ENCODE results near the gene MPO. TPM values are rescaled to one million over a fixed set of nuclear protein-coding genes. Genes with fewer than 3 reads are reported as not detected.

MPO gene
- total RNA-seq, 4 donors from 2014 or later: 0.10 TPM; not detected in 3

DNA sequence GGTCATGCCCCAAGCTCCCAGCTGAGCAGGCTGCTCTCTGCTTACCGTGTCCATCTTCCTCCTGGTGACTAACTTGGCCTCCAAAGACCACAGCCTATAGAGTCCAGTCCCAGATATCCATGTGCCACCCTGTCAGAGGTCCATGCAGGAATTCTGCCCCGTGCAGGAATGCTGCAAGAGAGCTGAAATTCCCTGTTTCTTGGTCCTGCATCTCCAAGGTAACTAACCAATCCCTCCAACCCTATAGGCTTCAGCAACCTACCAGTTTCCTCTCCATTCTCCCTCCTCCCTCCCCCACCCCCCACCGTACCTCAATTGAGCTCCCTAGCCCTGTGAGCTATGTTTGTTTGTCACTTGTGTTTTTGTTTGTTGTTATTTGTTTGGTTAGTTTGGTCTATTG is 52.1 kb downstream of the MPO start:
- WGBS, 2 donors: 58 to 64% methylated on average over 3 of the region's 3 CpGs
- no peak overlapping the region for H3K4me3 ChIP-seq (ENCODE audit: low read depth, poor library complexity, severe bottlenecking)
- TF ChIP-seq, protein P1, sequence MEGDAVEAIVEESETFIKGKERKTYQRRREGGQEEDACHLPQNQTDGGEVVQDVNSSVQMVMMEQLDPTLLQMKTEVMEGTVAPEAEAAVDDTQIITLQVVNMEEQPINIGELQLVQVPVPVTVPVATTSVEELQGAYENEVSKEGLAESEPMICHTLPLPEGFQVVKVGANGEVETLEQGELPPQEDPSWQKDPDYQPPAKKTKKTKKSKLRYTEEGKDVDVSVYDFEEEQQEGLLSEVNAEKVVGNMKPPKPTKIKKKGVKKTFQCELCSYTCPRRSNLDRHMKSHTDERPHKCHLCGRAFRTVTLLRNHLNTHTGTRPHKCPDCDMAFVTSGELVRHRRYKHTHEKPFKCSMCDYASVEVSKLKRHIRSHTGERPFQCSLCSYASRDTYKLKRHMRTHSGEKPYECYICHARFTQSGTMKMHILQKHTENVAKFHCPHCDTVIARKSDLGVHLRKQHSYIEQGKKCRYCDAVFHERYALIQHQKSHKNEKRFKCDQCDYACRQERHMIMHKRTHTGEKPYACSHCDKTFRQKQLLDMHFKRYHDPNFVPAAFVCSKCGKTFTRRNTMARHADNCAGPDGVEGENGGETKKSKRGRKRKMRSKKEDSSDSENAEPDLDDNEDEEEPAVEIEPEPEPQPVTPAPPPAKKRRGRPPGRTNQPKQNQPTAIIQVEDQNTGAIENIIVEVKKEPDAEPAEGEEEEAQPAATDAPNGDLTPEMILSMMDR (IDR thresholded peaks at IDR 0.05): no peak
- TF ChIP-seq POLR2A (IDR thresholded peaks at IDR 0.05): no peak
- DNase-seq (ENCODE audit: low spot score in 2 of 2): peak in 1 of 2 donors; percentile 9
- intact Hi-C loops (cut with DNase I; ENCODE audit: low total_unique reads): no loop called here

DNA sequence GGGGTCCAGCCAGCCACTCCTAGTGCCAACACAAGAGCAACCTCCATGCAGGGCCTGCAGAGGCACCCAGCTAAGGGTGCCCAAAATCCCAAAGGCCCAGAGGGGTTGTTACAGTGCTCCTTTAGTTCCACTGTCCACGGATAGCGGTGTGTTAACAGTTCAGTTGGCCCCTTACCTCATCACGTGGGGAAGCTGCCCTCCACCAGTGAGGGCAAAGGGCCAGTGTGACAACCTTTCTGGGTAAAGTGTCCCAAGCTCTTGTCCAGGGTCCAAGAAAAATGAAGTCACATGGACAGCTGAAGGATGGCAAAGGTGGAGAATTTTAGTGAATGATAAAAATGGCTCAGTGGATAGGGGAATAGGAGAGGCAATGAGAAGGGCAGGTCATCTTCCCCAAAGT is 53.0 kb downstream of the MPO start:
- H3K4me3 ChIP-seq (ENCODE audit: low read depth, poor library complexity, severe bottlenecking): no peak overlapping the region
- DNase-seq (ENCODE audit: low spot score in 2 of 2): peak in 1 of 2 donors; percentile 39
- intact Hi-C loops (cut with DNase I; ENCODE audit: low total_unique reads): no loop called here
- no peak for TF ChIP-seq POLR2A (IDR thresholded peaks at IDR 0.05)
- TF ChIP-seq, protein P1 (IDR thresholded peaks at IDR 0.05): no peak
- WGBS, 2 donors: 87 to 100% methylated on average over 3 of the region's 3 CpGs

DNA sequence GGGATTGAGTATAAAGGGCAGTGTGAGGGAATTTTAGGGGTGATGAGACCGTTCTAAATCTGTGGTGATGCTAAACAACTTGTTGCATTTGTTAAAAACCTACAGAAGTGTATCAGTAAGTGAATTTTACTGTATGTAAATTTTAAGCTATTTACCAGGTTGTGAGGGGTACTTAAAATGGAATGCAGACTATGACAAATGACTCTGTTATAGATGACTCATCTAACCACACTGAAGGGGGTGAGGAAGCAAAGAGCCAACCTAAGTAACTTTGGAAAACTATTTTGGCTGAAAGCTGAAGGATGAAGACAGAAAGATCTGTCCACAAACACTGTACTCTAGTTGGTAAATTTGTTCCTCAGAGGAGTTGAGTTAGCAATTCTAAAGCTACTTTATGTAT is 56.4 kb downstream of the MPO start:
- intact Hi-C loops (cut with DNase I; ENCODE audit: low total_unique reads): no loop called here
- no peak for DNase-seq (ENCODE audit: low spot score in 2 of 2)
- H3K4me3 ChIP-seq (ENCODE audit: low read depth, poor library complexity, severe bottlenecking): no peak overlapping the region
- TF ChIP-seq, protein P1 (IDR thresholded peaks at IDR 0.05): no peak
- no peak for TF ChIP-seq POLR2A (IDR thresholded peaks at IDR 0.05)
- 40 to 50% methylated on average over 1 of the region's 1 CpG for WGBS, 2 donors

Other genes with a start within 250 kb of the MPO start
- 10 to 100 TPM in 3 of 4 donors, 1 to 10 TPM in 1; 9.7 to 14.3 (median 10.9) TPM for gene DYNLL2, start 197.5 kb downstream of the MPO start, total RNA-seq
- gene OR4D1, start 132.6 kb downstream of the MPO start, total RNA-seq: under 1 TPM in 1 of 4 donors, not detected in 3; 0.17 TPM
- gene OR4D2, start 114.0 kb downstream of the MPO start, total RNA-seq: not detected
- not detected for gene EPX, start 88.2 kb downstream of the MPO start, total RNA-seq
- gene MKS1, start 61.7 kb downstream of the MPO start, total RNA-seq: 10 to 100 TPM; 10.8 to 17.3 (median 14.7) TPM
- under 1 TPM in 2 of 4 donors, not detected in 2; 0.06 to 0.59 TPM for gene LPO, start 42.4 kb downstream of the MPO start, total RNA-seq
- 10 to 100 TPM in 1 of 4 donors, 1 to 10 TPM in 3; 8.2 to 18.3 (median 8.8) TPM for gene TSPOAP1, start 47.9 kb upstream of the MPO start, total RNA-seq
- gene SUPT4H1, start 71.3 kb upstream of the MPO start, total RNA-seq: 10 to 100 TPM; 49.5 to 89.7 (median 57.5) TPM
- 10 to 100 TPM; 11.0 to 20.0 (median 18.4) TPM for gene RNF43, start 136.6 kb upstream of the MPO start, total RNA-seq
- under 1 TPM in 2 of 4 donors, not detected in 2; 0.08 to 0.10 TPM for gene HSF5, start 207.5 kb upstream of the MPO start, total RNA-seq
- gene MTMR4, start 233.7 kb upstream of the MPO start, total RNA-seq: 10 to 100 TPM; 37.6 to 50.2 (median 38.8) TPM